ENCODE data around the gene SLX1A. TPM values are rescaled to one million over a fixed set of nuclear protein-coding genes. Genes with fewer than 3 reads are reported as not detected.
"Not testable (repeated sequence)": the region's sequence is repeated elsewhere in the genome, so short reads cannot be mapped to it uniquely, and the experiment has no call there.

The SLX1A gene
- total and polyA plus RNA-seq, 5 donors from 2014 or later, result 50.3 to 136 (median 100) TPM

DNA sequence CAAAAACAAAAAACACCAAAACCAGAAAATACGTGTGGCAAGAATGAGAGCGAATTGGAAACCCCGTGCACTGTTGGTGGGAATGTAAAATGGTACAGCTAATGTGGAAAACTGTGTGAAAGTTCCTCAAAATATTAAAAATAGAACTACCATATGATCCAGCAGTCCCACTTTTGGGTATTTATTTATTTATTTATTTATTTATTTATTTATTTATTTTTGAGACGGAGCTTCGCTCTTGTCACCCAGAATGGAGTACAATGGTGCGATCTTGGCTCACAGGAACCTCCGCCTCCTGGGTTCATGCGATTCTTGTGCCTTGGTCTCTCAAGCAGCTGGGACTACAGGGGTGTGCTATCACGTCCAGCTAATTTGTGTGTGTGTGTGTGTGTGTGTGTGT lies 41.2 kb upstream of the SLX1A start:
- no peak for DNase-seq
- Histone ChIP-seq H3K27ac (ENCODE audit: insufficient read depth, low read length, poor library complexity, severe bottlenecking) (no peak overlapping the region), H3K4me1 (ENCODE audit: control insufficient read depth, insufficient read depth, low read length, poor library complexity, severe bottlenecking) (no peaks in the 10 kb centered on the region), H3K4me3 (ENCODE audit: low read depth, low read length) (no peak overlapping the region), H3K9me3 (ENCODE audit: control insufficient read depth in 2 of 2, low read length in 2 of 2) (peaks cover 11 to 19% of the 10 kb centered on the region in 2 experiments), H3K36me3 (ENCODE audit: control insufficient read depth, insufficient read depth, low read length) (no peaks in the 10 kb centered on the region), H3K27me3 (ENCODE audit: control insufficient read depth, insufficient read depth, low read length) (no peaks in the 10 kb centered on the region)
- peaks cover 0 to 18% (median 6%) of the 10 kb centered on the region in 7 donors for H3K9me3 Mint-ChIP-seq
- no peak for ATAC-seq (ENCODE audit: low read depth in 2 of 2)
- H3K4me1 Mint-ChIP-seq, result no peaks in the 10 kb centered on the region
- no peak overlapping the region for H3K27ac Mint-ChIP-seq
- H3K4me3 Mint-ChIP-seq, result no peak overlapping the region
- H3K36me3 Mint-ChIP-seq, result peaks cover 3% of the 10 kb centered on the region
- H3K27me3 Mint-ChIP-seq, result peaks cover 12% of the 10 kb centered on the region

GRCh38 chr16:30155188-30155587 lies 38.5 kb upstream of the SLX1A start:
- no peaks in the 10 kb centered on the region for H3K36me3 ChIP-seq (ENCODE audit: control insufficient read depth, insufficient read depth, low read length)
- H3K36me3 Mint-ChIP-seq, result no peaks in the 10 kb centered on the region
- H3K27ac Mint-ChIP-seq, result no peak overlapping the region
- no peak overlapping the region for H3K4me3 Mint-ChIP-seq
- H3K27ac ChIP-seq (ENCODE audit: insufficient read depth, low read length, poor library complexity, severe bottlenecking), result no peak overlapping the region
- no peaks in the 10 kb centered on the region for H3K27me3 ChIP-seq (ENCODE audit: control insufficient read depth, insufficient read depth, low read length)
- no peak for DNase-seq
- H3K27me3 Mint-ChIP-seq, result peaks cover 12% of the 10 kb centered on the region
- no peaks in the 10 kb centered on the region for H3K4me1 Mint-ChIP-seq
- no peak overlapping the region for H3K4me3 ChIP-seq (ENCODE audit: low read depth, low read length)
- no peaks in the 10 kb centered on the region for H3K4me1 ChIP-seq (ENCODE audit: control insufficient read depth, insufficient read depth, low read length, poor library complexity, severe bottlenecking)
- peaks cover 0 to 3% of the 10 kb centered on the region in 2 experiments for H3K9me3 ChIP-seq (ENCODE audit: control insufficient read depth in 2 of 2, low read length in 2 of 2)
- peaks cover 0 to 5% (median 0%) of the 10 kb centered on the region in 7 donors for H3K9me3 Mint-ChIP-seq
- no peak for ATAC-seq (ENCODE audit: low read depth in 2 of 2)

GRCh38 chr16:30157214-30157613 lies 36.5 kb upstream of the SLX1A start:
- H3K9me3 ChIP-seq (ENCODE audit: control insufficient read depth in 2 of 2, low read length in 2 of 2), result no peaks in the 10 kb centered on the region
- ATAC-seq (ENCODE audit: low read depth in 2 of 2) (no peak), DNase-seq (no peak)
- Mint-ChIP-seq H3K4me1 (peaks cover 0 to 2% (median 0%) of the 10 kb centered on the region in 4 donors), H3K9me3 (peaks cover 0 to 3% (median 0%) of the 10 kb centered on the region in 7 donors), H3K27ac (no peak overlapping the region), H3K36me3 (no peaks in the 10 kb centered on the region), H3K27me3 (peaks cover 6% of the 10 kb centered on the region), H3K4me3 (no peak overlapping the region)
- no peak overlapping the region for H3K27ac ChIP-seq (ENCODE audit: insufficient read depth, low read length, poor library complexity, severe bottlenecking)
- H3K27me3 ChIP-seq (ENCODE audit: control insufficient read depth, insufficient read depth, low read length), result no peaks in the 10 kb centered on the region
- no peak overlapping the region for H3K4me3 ChIP-seq (ENCODE audit: low read depth, low read length)
- no peaks in the 10 kb centered on the region for H3K36me3 ChIP-seq (ENCODE audit: control insufficient read depth, insufficient read depth, low read length)
- H3K4me1 ChIP-seq (ENCODE audit: control insufficient read depth, insufficient read depth, low read length, poor library complexity, severe bottlenecking), result no peaks in the 10 kb centered on the region

DNA sequence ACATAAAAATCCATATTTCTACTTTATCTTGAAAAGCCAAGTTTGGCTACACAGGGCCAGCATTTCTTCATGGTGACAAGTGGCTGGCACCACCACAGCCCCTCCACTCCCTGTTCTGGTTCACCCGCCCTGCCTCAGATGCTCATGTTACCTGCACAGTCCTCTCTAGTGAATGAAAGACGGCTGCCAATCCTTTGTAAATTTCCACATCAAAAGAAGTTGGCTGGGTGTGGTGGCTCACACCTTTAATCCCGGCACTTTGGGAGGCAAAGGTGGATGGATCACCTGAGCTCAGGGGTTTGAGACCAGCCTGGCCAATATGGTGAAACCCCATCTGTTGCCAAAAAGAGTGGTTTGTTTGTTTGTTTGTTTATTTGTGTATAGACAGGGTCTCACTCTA lies 30.1 kb upstream of the SLX1A start:
- Histone ChIP-seq H3K36me3 (ENCODE audit: control insufficient read depth, insufficient read depth, low read length) (no peaks in the 10 kb centered on the region), H3K27ac (ENCODE audit: insufficient read depth, low read length, poor library complexity, severe bottlenecking) (no peak overlapping the region), H3K4me3 (ENCODE audit: low read depth, low read length) (no peak overlapping the region), H3K9me3 (ENCODE audit: control insufficient read depth in 2 of 2, low read length in 2 of 2) (no peaks in the 10 kb centered on the region), H3K4me1 (ENCODE audit: control insufficient read depth, insufficient read depth, low read length, poor library complexity, severe bottlenecking) (peaks cover 5% of the 10 kb centered on the region), H3K27me3 (ENCODE audit: control insufficient read depth, insufficient read depth, low read length) (no peaks in the 10 kb centered on the region)
- H3K27ac Mint-ChIP-seq, result peak overlapping the region in 1 of 3 donors; percentile 44
- no peak overlapping the region for H3K4me3 Mint-ChIP-seq
- ATAC-seq (ENCODE audit: low read depth in 2 of 2) (no peak), DNase-seq (no peak)
- H3K36me3 Mint-ChIP-seq, result no peaks in the 10 kb centered on the region
- H3K4me1 Mint-ChIP-seq, result peaks cover 5 to 26% (median 20%) of the 10 kb centered on the region in 4 donors
- peaks cover 0 to 1% (median 0%) of the 10 kb centered on the region in 7 donors for H3K9me3 Mint-ChIP-seq
- H3K27me3 Mint-ChIP-seq, result peaks cover 13% of the 10 kb centered on the region

- Mint-ChIP-seq H3K27me3 (peaks cover 13% of the 10 kb centered on the region), H3K4me3 (peak overlapping the region in 1 of 4 donors; percentile 41), H3K36me3 (no peaks in the 10 kb centered on the region), H3K27ac (peak overlapping the region in 1 of 3 donors; percentile 73), H3K4me1 (peaks cover 5 to 26% (median 20%) of the 10 kb centered on the region in 4 donors), H3K9me3 (peaks cover 0 to 1% (median 0%) of the 10 kb centered on the region in 7 donors)
- Histone ChIP-seq H3K9me3 (ENCODE audit: control insufficient read depth in 2 of 2, low read length in 2 of 2) (no peaks in the 10 kb centered on the region), H3K27me3 (ENCODE audit: control insufficient read depth, insufficient read depth, low read length) (no peaks in the 10 kb centered on the region), H3K36me3 (ENCODE audit: control insufficient read depth, insufficient read depth, low read length) (no peaks in the 10 kb centered on the region), H3K27ac (ENCODE audit: insufficient read depth, low read length, poor library complexity, severe bottlenecking) (no peak overlapping the region), H3K4me3 (ENCODE audit: low read depth, low read length) (peak overlapping the region; percentile 3), H3K4me1 (ENCODE audit: control insufficient read depth, insufficient read depth, low read length, poor library complexity, severe bottlenecking) (peaks cover 5% of the 10 kb centered on the region)
- DNase-seq (peak in 1 of 3 donors; percentile 31), ATAC-seq (ENCODE audit: low read depth in 2 of 2) (peak; percentile 52 to 55)
These were observed 27.3 kb upstream of the SLX1A start for GRCh38 chr16:30166202-30166902.

GRCh38 chr16:30168746-30169145 lies 24.9 kb upstream of the SLX1A start:
- H3K9me3 ChIP-seq (ENCODE audit: control insufficient read depth in 2 of 2, low read length in 2 of 2); DNase-seq; H3K4me3 Mint-ChIP-seq; H3K9me3 Mint-ChIP-seq; H3K4me1 ChIP-seq (ENCODE audit: control insufficient read depth, insufficient read depth, low read length, poor library complexity, severe bottlenecking); H3K27me3 Mint-ChIP-seq; H3K27ac Mint-ChIP-seq; H3K27me3 ChIP-seq (ENCODE audit: control insufficient read depth, insufficient read depth, low read length); H3K36me3 Mint-ChIP-seq; H3K4me3 ChIP-seq (ENCODE audit: low read depth, low read length); ATAC-seq (ENCODE audit: low read depth in 2 of 2); H3K27ac ChIP-seq (ENCODE audit: insufficient read depth, low read length, poor library complexity, severe bottlenecking); H3K36me3 ChIP-seq (ENCODE audit: control insufficient read depth, insufficient read depth, low read length): not testable (repeated sequence)
- peaks cover 0 to 22% (median 16%) of the 10 kb centered on the region in 4 donors for H3K4me1 Mint-ChIP-seq

DNA sequence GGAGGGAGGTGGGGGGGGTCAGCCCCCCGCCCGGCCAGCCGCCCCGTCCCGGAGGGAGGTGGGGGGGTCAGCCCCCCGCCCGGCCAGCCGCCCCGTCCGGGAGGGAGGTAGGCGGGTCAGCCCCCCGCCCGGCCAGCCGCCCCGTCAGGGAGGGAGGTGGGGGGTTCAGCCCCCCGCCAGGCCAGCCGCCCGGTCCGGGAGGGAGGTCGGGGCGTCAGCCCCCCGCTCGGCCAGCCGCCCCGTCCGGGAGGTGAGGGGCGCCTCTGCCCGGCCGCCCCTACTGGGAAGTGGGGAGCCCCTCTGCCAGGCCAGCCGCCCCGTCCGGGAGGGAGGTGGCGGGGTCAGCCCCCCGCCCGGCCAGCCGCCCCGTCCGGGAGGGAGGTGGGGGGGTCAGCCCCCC lies 24.3 kb upstream of the SLX1A start:
- not testable (repeated sequence) for H3K4me3 ChIP-seq (ENCODE audit: low read depth, low read length); H3K4me3 Mint-ChIP-seq; H3K36me3 ChIP-seq (ENCODE audit: control insufficient read depth, insufficient read depth, low read length); H3K9me3 Mint-ChIP-seq; H3K4me1 ChIP-seq (ENCODE audit: control insufficient read depth, insufficient read depth, low read length, poor library complexity, severe bottlenecking); DNase-seq; H3K36me3 Mint-ChIP-seq; H3K9me3 ChIP-seq (ENCODE audit: control insufficient read depth in 2 of 2, low read length in 2 of 2); H3K27ac ChIP-seq (ENCODE audit: insufficient read depth, low read length, poor library complexity, severe bottlenecking); ATAC-seq (ENCODE audit: low read depth in 2 of 2); H3K27me3 Mint-ChIP-seq; H3K27ac Mint-ChIP-seq; H3K27me3 ChIP-seq (ENCODE audit: control insufficient read depth, insufficient read depth, low read length)
- peaks cover 0 to 22% (median 16%) of the 10 kb centered on the region in 4 donors for H3K4me1 Mint-ChIP-seq

GRCh38 chr16:30170145-30170544 lies 23.5 kb upstream of the SLX1A start:
- DNase-seq; ATAC-seq (ENCODE audit: low read depth in 2 of 2); H3K4me1 ChIP-seq (ENCODE audit: control insufficient read depth, insufficient read depth, low read length, poor library complexity, severe bottlenecking); H3K36me3 Mint-ChIP-seq; H3K27me3 ChIP-seq (ENCODE audit: control insufficient read depth, insufficient read depth, low read length); H3K27ac Mint-ChIP-seq; H3K9me3 Mint-ChIP-seq; H3K36me3 ChIP-seq (ENCODE audit: control insufficient read depth, insufficient read depth, low read length); H3K9me3 ChIP-seq (ENCODE audit: control insufficient read depth in 2 of 2, low read length in 2 of 2); H3K4me3 Mint-ChIP-seq; H3K27ac ChIP-seq (ENCODE audit: insufficient read depth, low read length, poor library complexity, severe bottlenecking); H3K4me3 ChIP-seq (ENCODE audit: low read depth, low read length); H3K27me3 Mint-ChIP-seq: not testable (repeated sequence)
- peaks cover 0 to 20% (median 12%) of the 10 kb centered on the region in 4 donors for H3K4me1 Mint-ChIP-seq
